AG09319 (cell line): ENCODE results near the gene ARAP2.

Experiments
- DNase-seq: peaks from one replicate; pipeline ENCODE4 v3.0.0-alpha.2; 2010; ENCODE audit warnings: low read depth; ENCODE audit errors: extremely low read depth
- CTCF ChIP-seq: IDR thresholded peaks from 2 replicates; pipeline ENCODE4 v1.5.1; 2011; ENCODE audit warnings: low read depth, mild to moderate bottlenecking, inconsistent platforms, low read length, moderate library complexity

The ARAP2 gene

GRCh38 chr4:36043241-36043640 is 201.1 kb downstream of the ARAP2 start:
- TF ChIP-seq CTCF, result no peak
- no peak for DNase-seq

GRCh38 chr4:36042122-36042970 is 202.0 kb downstream of the ARAP2 start:
- no peak for TF ChIP-seq CTCF

GRCh38 chr4:36041340-36041739 is 203.0 kb downstream of the ARAP2 start:
- TF ChIP-seq CTCF, result no peak
- DNase-seq, result no peak

More at GRCh38 chr4:36042122-36042970, 202.0 kb downstream of the ARAP2 start:
- no peak for DNase-seq

GRCh38 chr4:36039026-36039425 is 205.3 kb downstream of the ARAP2 start:
- no peak for DNase-seq
- TF ChIP-seq CTCF, result no peak

- no peak for DNase-seq
- no peak for TF ChIP-seq CTCF
These were observed 205.8 kb downstream of the ARAP2 start for GRCh38 chr4:36038491-36038890.

- DNase-seq, result no peak
- no peak for TF ChIP-seq CTCF
These were observed 207.2 kb downstream of the ARAP2 start for GRCh38 chr4:36037127-36037526.

GRCh38 chr4:36029951-36030350 is 214.4 kb downstream of the ARAP2 start:
- TF ChIP-seq CTCF, result no peak
- no peak for DNase-seq
